ENCODE data around the gene ADCK1.
"Not testable (repeated sequence)": the region's sequence is repeated elsewhere in the genome, so short reads cannot be mapped to it uniquely, and the experiment has no call there.

Gene ADCK1

GRCh38 chr14:77955816-77956484 lies 156.0 kb downstream of the ADCK1 start:
- DNase-seq: no peak

- DNase-seq: not testable (repeated sequence)
Measured at GRCh38 chr14:77959686-77960085, 159.8 kb downstream of the ADCK1 start.

- no peak for DNase-seq
Measured at GRCh38 chr14:77961847-77962580, 162.1 kb downstream of the ADCK1 start.

- no peak for DNase-seq
Measured at GRCh38 chr14:77962731-77963520, 163.0 kb downstream of the ADCK1 start.

- DNase-seq: no peak
Measured at GRCh38 chr14:77964586-77964985, 164.7 kb downstream of the ADCK1 start.

- DNase-seq: no peak
Measured at GRCh38 chr14:77965050-77965449, 165.1 kb downstream of the ADCK1 start.

GRCh38 chr14:77965919-77966435 lies 166.1 kb downstream of the ADCK1 start:
- DNase-seq: no peak

GRCh38 chr14:77967110-77967509 lies 167.2 kb downstream of the ADCK1 start:
- DNase-seq: no peak

GRCh38 chr14:77970646-77971045 lies 170.7 kb downstream of the ADCK1 start:
- no peak for DNase-seq

GRCh38 chr14:77973246-77973645 lies 173.3 kb downstream of the ADCK1 start:
- no peak for DNase-seq

- DNase-seq: no peak
Measured at GRCh38 chr14:77976591-77976990, 176.7 kb downstream of the ADCK1 start.

- DNase-seq: no peak
Measured at GRCh38 chr14:77979171-77979570, 179.3 kb downstream of the ADCK1 start.

GRCh38 chr14:77979666-77980351 lies 179.9 kb downstream of the ADCK1 start:
- no peak for DNase-seq

- no peak for DNase-seq
Measured at GRCh38 chr14:77980475-77981321, 180.8 kb downstream of the ADCK1 start.

Data from activated CD4-positive, CD25-positive, alpha-beta regulatory T cell treated with anti-CD3 and anti-CD28 coated beads, Interleukin-2, amount 50 U/mL, for 72 hours (primary cell).